Uterus (tissue), 4 donors: Measurements from ENCODE around the gene PAK2. TPM values are rescaled to one million over a fixed set of nuclear protein-coding genes. Genes with fewer than 3 reads are reported as not detected.

Experiments
- DNase-seq, 2 donors: peaks; one replicate each; pipeline ENCODE4 v3.0.0-alpha.2; 2019 to 2020
- H3K27ac ChIP-seq, 2 donors: fragments of 200-600 bp; sonication (generic); 1 replicate in 1 of 2; 2 replicates in 1 of 2; pipeline ENCODE4 v1.5.1; 2016 to 2018
- H3K27me3 ChIP-seq, 2 donors: fragments of 200-600 bp; sonication (generic); one replicate each; pipeline ENCODE4 v1.5.1; 2018 to 2019; ENCODE audit warnings: control low read depth in 1 of 2
- H3K36me3 ChIP-seq, 2 donors: fragments of 200-600 bp; sonication (generic); one replicate each; pipeline ENCODE4 v1.5.1; 2019; ENCODE audit warnings: control low read depth in 1 of 2
- H3K4me1 ChIP-seq, 2 donors: fragments of 200-600 bp; sonication (generic); one replicate each; pipeline ENCODE4 v1.5.1; 2018 to 2019; ENCODE audit warnings: control low read depth in 1 of 2
- H3K4me3 ChIP-seq, 2 donors: fragments of 200-600 bp; sonication (generic); 1 replicate in 1 of 2; 2 replicates in 1 of 2; pipeline ENCODE4 v1.5.1; 2018 to 2019; ENCODE audit warnings: mild to moderate bottlenecking in 1 of 2
- H3K9me3 ChIP-seq, 2 donors: fragments of 200-600 bp; sonication (generic); one replicate each; pipeline ENCODE4 v1.5.1; 2019; ENCODE audit warnings: control low read depth in 1 of 2
- POLR2A ChIP-seq, 2 donors: fragments of 450-650 bp; IDR thresholded peaks; one replicate each; pipeline ENCODE4 v1.6.1; 2016; ENCODE audit warnings: antibody characterized with exemption in 2 of 2, mild to moderate bottlenecking in 1 of 2, moderate library complexity in 1 of 2
- intact Hi-C: fragments of 100-400 bp; cut with DNase I; formaldehyde crosslinking; loops from one replicate; pipeline ENCODE4 v1.15.1; 2023; ENCODE audit warnings: low total_unique reads
- total RNA-seq, 4 donors: library from RNA; depleted of rRNA in 3 of 4; stranded (reverse); fragments of >200 nt in 3 of 4; gene quantifications; one replicate each; pipeline versions ENCODE4 v1.1.0 to v1.2.4, GENCODE V29; 2014 to 2023
- TF ChIP-seq, protein P1 (sequence below), 4 experiments: fragments of 200-600 bp in 2 of 4; fragments of 450-650 bp in 2 of 4; sonication (generic) in 2 of 4; IDR thresholded peaks; one replicate each; pipeline ENCODE4 v1.5.1; 2016 to 2019; ENCODE audit warnings: antibody characterized with exemption in 4 of 4, mild to moderate bottlenecking in 2 of 4, moderate library complexity in 1 of 4
- donor health status: DM: yes; HTN: yes; CAD: no.

PAK2 gene
- total RNA-seq, 4 donors from 2014 or later: 22.1 to 65.8 (median 49.5) TPM

DNA sequence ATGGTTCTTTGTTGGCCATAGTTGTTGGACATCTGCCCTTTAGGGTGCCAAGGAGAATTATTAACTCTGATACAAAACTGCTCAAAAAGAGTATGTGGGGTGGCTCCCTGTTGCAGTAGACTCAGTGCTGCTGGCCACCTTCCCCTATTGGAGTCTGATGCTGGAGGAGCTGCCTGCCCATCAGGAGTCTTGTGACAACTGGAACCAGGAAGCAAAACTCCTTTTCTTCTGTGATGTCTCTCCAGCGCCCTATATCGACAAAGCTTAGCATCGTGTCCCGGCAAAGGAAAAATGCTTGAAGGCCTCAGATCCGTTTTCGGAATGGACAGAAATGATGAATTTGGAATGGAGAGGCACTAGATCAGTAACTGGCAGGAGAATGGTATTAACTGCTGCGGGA, 23.5 kb downstream of the PAK2 start:
- no peaks in the 10 kb centered on the region for H3K36me3 ChIP-seq
- H3K27me3 ChIP-seq: no peaks in the 10 kb centered on the region
- H3K4me3 ChIP-seq: no peak overlapping the region
- TF ChIP-seq POLR2A (IDR thresholded peaks at IDR 0.05): no peak
- intact Hi-C loops: no loop called here
- H3K9me3 ChIP-seq: no peaks in the 10 kb centered on the region
- no peak overlapping the region for H3K27ac ChIP-seq
- DNase-seq: no peak
- no peaks in the 10 kb centered on the region for H3K4me1 ChIP-seq

DNA sequence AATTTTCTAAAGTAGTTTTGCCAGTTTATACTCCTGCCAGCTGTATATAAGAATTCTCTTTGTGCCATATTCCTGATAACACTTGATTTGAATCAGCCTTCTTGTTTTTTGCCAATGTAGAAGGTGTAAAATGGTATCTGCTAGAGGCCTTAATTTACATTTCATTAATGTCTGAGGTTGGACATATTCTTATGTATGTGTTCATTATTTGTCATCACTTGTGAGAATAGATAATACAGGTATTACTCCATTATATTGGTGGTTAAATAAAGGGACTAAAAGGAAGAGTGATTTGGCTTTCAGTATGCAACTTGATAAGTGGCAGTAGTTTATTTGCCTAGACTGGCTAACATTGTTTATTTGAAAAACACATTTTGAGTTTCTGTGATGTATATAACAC, 25.8 kb downstream of the PAK2 start:
- Histone ChIP-seq H3K4me1 (no peaks in the 10 kb centered on the region), H3K27me3 (no peaks in the 10 kb centered on the region), H3K27ac (no peak overlapping the region), H3K4me3 (no peak overlapping the region), H3K9me3 (no peaks in the 10 kb centered on the region), H3K36me3 (no peaks in the 10 kb centered on the region)
- no peak for DNase-seq
- no peak for TF ChIP-seq POLR2A (IDR thresholded peaks at IDR 0.05)
- TF ChIP-seq, protein P1, sequence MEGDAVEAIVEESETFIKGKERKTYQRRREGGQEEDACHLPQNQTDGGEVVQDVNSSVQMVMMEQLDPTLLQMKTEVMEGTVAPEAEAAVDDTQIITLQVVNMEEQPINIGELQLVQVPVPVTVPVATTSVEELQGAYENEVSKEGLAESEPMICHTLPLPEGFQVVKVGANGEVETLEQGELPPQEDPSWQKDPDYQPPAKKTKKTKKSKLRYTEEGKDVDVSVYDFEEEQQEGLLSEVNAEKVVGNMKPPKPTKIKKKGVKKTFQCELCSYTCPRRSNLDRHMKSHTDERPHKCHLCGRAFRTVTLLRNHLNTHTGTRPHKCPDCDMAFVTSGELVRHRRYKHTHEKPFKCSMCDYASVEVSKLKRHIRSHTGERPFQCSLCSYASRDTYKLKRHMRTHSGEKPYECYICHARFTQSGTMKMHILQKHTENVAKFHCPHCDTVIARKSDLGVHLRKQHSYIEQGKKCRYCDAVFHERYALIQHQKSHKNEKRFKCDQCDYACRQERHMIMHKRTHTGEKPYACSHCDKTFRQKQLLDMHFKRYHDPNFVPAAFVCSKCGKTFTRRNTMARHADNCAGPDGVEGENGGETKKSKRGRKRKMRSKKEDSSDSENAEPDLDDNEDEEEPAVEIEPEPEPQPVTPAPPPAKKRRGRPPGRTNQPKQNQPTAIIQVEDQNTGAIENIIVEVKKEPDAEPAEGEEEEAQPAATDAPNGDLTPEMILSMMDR (IDR thresholded peaks at IDR 0.05): no peak
- intact Hi-C loops: no loop called here

DNA sequence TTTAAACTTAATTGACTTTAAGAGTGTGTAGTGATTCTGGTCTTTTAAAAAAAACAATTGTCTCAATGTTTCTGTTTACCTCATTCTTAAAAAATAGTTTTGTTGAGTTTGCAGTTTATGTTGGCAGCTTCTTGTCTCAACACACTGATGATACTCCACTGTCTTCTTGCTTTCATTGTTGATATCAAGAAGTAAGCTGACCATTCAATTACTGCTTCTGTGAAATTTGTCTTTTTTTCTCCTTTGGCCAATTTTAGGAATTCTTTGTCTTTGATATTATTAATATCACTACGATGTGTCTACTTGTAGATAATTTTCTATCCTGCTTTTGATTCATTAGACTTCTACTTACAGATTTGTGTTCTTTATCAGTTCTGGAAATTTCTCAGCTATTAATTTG, 31.4 kb downstream of the PAK2 start:
- Histone ChIP-seq H3K9me3 (no peaks in the 10 kb centered on the region), H3K4me3 (no peak overlapping the region), H3K4me1 (peaks cover 0 to 3% of the 10 kb centered on the region in 2 donors), H3K36me3 (no peaks in the 10 kb centered on the region), H3K27ac (no peak overlapping the region), H3K27me3 (no peaks in the 10 kb centered on the region)
- intact Hi-C loops: no loop called here
- TF ChIP-seq POLR2A (IDR thresholded peaks at IDR 0.05): no peak
- TF ChIP-seq, protein P1 (IDR thresholded peaks at IDR 0.05): no peak
- DNase-seq: no peak

DNA sequence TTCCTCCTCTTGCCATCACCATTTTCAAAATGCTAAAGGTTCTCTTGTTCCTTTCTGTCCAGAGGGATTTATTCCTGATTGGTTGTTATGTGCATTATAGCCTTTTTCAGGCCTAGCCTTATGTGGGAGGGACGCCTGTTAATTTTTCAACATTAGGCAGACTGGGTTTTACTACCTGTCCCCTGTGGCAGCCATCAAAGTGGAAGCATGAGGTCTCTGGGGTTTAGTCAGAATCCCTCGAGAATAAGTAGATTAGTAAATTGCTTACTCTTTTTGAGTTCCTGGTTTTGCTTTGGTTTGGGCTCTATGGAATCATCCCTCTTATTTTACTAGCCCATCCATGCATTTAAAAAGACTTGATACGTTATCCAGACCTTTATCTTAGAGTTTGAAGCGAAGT, 32.4 kb downstream of the PAK2 start:
- DNase-seq: no peak
- intact Hi-C loops: no loop called here
- Histone ChIP-seq H3K9me3 (no peaks in the 10 kb centered on the region), H3K4me3 (no peak overlapping the region), H3K27me3 (no peaks in the 10 kb centered on the region), H3K36me3 (no peaks in the 10 kb centered on the region), H3K27ac (no peak overlapping the region), H3K4me1 (peaks cover 0 to 3% of the 10 kb centered on the region in 2 donors)
- TF ChIP-seq POLR2A (IDR thresholded peaks at IDR 0.05): no peak
- TF ChIP-seq, protein P1 (IDR thresholded peaks at IDR 0.05): no peak

DNA sequence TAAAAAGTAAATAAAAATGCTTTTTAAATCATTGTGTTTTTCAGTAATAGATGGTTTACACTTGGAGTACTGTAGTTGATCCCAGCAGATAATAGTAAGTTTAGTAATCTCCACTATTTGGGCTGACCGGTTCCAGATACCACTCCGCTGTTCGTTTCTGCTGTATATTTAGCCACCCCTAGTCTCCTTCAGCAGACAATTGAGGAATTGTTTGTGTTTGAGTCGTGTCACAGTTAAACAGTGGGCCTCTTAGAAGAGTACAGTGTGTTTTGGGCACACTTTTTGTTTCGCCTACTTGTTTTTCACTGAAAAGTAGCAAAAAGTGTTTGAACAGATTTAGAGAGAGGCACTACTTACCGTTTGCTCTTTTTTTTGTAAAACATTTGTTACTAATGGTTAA, 33.2 kb downstream of the PAK2 start:
- peaks cover 0 to 3% of the 10 kb centered on the region in 2 donors for H3K4me1 ChIP-seq
- H3K27me3 ChIP-seq: no peaks in the 10 kb centered on the region
- no peak for TF ChIP-seq POLR2A (IDR thresholded peaks at IDR 0.05)
- TF ChIP-seq, protein P1 (IDR thresholded peaks at IDR 0.05): no peak
- no peak for DNase-seq
- H3K27ac ChIP-seq: no peak overlapping the region
- intact Hi-C loops: no loop called here
- no peak overlapping the region for H3K4me3 ChIP-seq
- H3K36me3 ChIP-seq: no peaks in the 10 kb centered on the region
- H3K9me3 ChIP-seq: no peaks in the 10 kb centered on the region

DNA sequence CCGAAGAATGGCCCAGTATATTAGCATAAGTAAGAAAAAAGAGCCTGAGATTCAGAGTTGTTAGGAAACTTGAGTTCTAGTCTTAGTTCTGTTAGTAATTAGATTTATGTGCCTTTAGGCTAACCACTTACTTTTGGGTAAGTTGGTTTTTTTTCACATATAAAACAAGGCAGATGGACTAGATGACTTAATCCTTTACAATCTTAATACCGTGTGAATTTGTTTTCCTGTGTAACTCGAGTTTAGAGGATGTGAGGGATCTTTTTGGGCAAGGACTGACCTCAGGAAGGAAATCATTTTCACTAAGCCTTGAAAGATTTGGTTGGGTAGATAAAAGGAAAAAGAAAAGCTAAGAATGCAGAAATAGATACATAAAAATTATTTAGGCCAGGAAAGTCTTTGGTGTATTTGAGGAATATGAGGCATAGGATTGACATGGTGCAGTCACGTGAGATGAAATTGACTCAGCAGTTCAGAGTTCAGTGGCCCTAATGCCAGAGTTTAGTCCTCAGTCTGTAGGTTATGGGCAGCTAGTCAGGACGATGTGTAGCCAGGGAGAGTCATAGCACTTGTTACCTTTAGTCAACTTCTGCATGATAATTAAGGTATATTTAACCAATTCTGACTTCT, 34.6 kb downstream of the PAK2 start:
- H3K4me1 ChIP-seq: peaks cover 0 to 3% of the 10 kb centered on the region in 2 donors
- intact Hi-C loops: no loop called here
- DNase-seq: no peak
- H3K27ac ChIP-seq: no peak overlapping the region
- H3K27me3 ChIP-seq: no peaks in the 10 kb centered on the region
- H3K4me3 ChIP-seq: no peak overlapping the region
- no peak for TF ChIP-seq POLR2A (IDR thresholded peaks at IDR 0.05)
- TF ChIP-seq, protein P1 (IDR thresholded peaks at IDR 0.05): no peak
- no peaks in the 10 kb centered on the region for H3K9me3 ChIP-seq
- H3K36me3 ChIP-seq: no peaks in the 10 kb centered on the region
